DMS153 (cell line): ENCODE results near the gene AZI2.

Experiments
- DNase-seq: peaks from one replicate; lab custom pipeline; 2025; lab: John Stamatoyannopoulos, UW

Gene AZI2

GRCh38 chr3:28348629-28349468 lies at the start of gene AZI2, which contains the start of gene ZCWPW2:
TSS of gene AZI2 (minus strand) at chr3:28348824. CDS start at chr3:28340617, 8,207 bp downstream.
TSS of gene ZCWPW2 (plus strand) at chr3:28348721. CDS start at chr3:28413069, 64,348 bp downstream.
- DNase-seq = peak; percentile 64

GRCh38 chr3:28388978-28389377 lies 40.4 kb upstream of the AZI2 start:
- DNase-seq = no peak

- DNase-seq = no peak
These were observed 37.4 kb upstream of the AZI2 start for GRCh38 chr3:28386049-28386448.

GRCh38 chr3:28376424-28376823 lies 27.8 kb upstream of the AZI2 start:
- DNase-seq = no peak

- no peak for DNase-seq
These were observed 911 bp upstream of the AZI2 start for GRCh38 chr3:28349469-28350000.

- no peak for DNase-seq
These were observed 377 bp downstream of the AZI2 start for GRCh38 chr3:28348265-28348628.

- no peak for DNase-seq
These were observed 1.0 kb downstream of the AZI2 start for GRCh38 chr3:28347374-28348264.

- no peak for DNase-seq
These were observed 2.9 kb downstream of the AZI2 start for GRCh38 chr3:28345690-28346089.

- DNase-seq = no peak
These were observed 5.5 kb downstream of the AZI2 start for GRCh38 chr3:28343144-28343543.

- no peak for DNase-seq
These were observed 11.4 kb downstream of the AZI2 start for GRCh38 chr3:28337230-28337629.

GRCh38 chr3:28335246-28335645 lies 13.4 kb downstream of the AZI2 start:
- DNase-seq = no peak

GRCh38 chr3:28334552-28334951 lies 14.1 kb downstream of the AZI2 start:
- no peak for DNase-seq

- DNase-seq = no peak
These were observed 20.2 kb downstream of the AZI2 start for GRCh38 chr3:28328188-28329151.

- DNase-seq = no peak
These were observed 22.1 kb downstream of the AZI2 start for GRCh38 chr3:28326458-28326926.

- no peak for DNase-seq
These were observed 26.2 kb downstream of the AZI2 start for GRCh38 chr3:28322464-28322863.

- no peak for DNase-seq
These were observed 27.6 kb downstream of the AZI2 start for GRCh38 chr3:28320981-28321380.

GRCh38 chr3:28317438-28318022 lies 31.1 kb downstream of the AZI2 start:
- no peak for DNase-seq

GRCh38 chr3:28316226-28316625 lies 32.4 kb downstream of the AZI2 start:
- DNase-seq = no peak

- no peak for DNase-seq
These were observed 32.9 kb downstream of the AZI2 start for GRCh38 chr3:28315711-28316110.

- DNase-seq = no peak
These were observed 40.4 kb downstream of the AZI2 start for GRCh38 chr3:28308196-28308595.

GRCh38 chr3:28301688-28302087 lies 46.9 kb downstream of the AZI2 start:
- DNase-seq = no peak
